ENCODE measurements around the gene NMT2. TPM values are rescaled to one million over a fixed set of nuclear protein-coding genes. Genes with fewer than 3 reads are reported as not detected.

The NMT2 gene
- total and polyA plus RNA-seq, 4 donors: 9.6 to 19.1 (median 17.0) TPM

- Histone ChIP-seq H3K4me3 (ENCODE audit: low read depth in 1 of 3, low read length in 3 of 3) (no peak overlapping the region), H3K9ac (ENCODE audit: low read depth in 1 of 2, low read length in 2 of 2) (no peak overlapping the region), H3K27ac (ENCODE audit: low read depth in 1 of 2, low read length in 2 of 2) (no peak overlapping the region), H3K4me1 (ENCODE audit: control insufficient read depth in 4 of 4, insufficient read depth in 4 of 4, low read length in 3 of 4) (no peaks in the 10 kb centered on the region), H3K9me3 (ENCODE audit: control insufficient read depth in 4 of 4, low read length in 3 of 4) (no peaks in the 10 kb centered on the region), H3K36me3 (ENCODE audit: control insufficient read depth in 4 of 4, insufficient read depth in 3 of 4, low read depth in 1 of 4, low read length in 3 of 4) (peaks cover 7 to 21% (median 15%) of the 10 kb centered on the region in 4 donors), H3K27me3 (ENCODE audit: control insufficient read depth in 4 of 4, insufficient read depth in 4 of 4, low read length in 3 of 4) (no peaks in the 10 kb centered on the region)
- no peak for DNase-seq (ENCODE audit: low spot score)
- WGBS: 95% methylated on average over 9 of the region's 9 CpGs
- TF ChIP-seq YY1 (IDR thresholded peaks at IDR 0.05) (no peak), HNF4G (IDR thresholded peaks at IDR 0.05) (no peak)
These were observed 45.9 kb downstream of the NMT2 start for GRCh38 chr10:15122477-15123030.

GRCh38 chr10:15121707-15122106 is 46.8 kb downstream of the NMT2 start:
- DNase-seq (ENCODE audit: low spot score): no peak
- Histone ChIP-seq H3K4me3 (ENCODE audit: low read depth in 1 of 3, low read length in 3 of 3) (no peak overlapping the region), H3K36me3 (ENCODE audit: control insufficient read depth in 4 of 4, insufficient read depth in 3 of 4, low read depth in 1 of 4, low read length in 3 of 4) (peaks cover 7 to 25% (median 15%) of the 10 kb centered on the region in 4 donors), H3K27ac (ENCODE audit: low read depth in 1 of 2, low read length in 2 of 2) (no peak overlapping the region), H3K9me3 (ENCODE audit: control insufficient read depth in 4 of 4, low read length in 3 of 4) (no peaks in the 10 kb centered on the region), H3K4me1 (ENCODE audit: control insufficient read depth in 4 of 4, insufficient read depth in 4 of 4, low read length in 3 of 4) (no peaks in the 10 kb centered on the region), H3K9ac (ENCODE audit: low read depth in 1 of 2, low read length in 2 of 2) (no peak overlapping the region), H3K27me3 (ENCODE audit: control insufficient read depth in 4 of 4, insufficient read depth in 4 of 4, low read length in 3 of 4) (no peaks in the 10 kb centered on the region)
- WGBS: 100% methylated on average over 1 of the region's 1 CpG
- TF ChIP-seq RAD21 (IDR thresholded peaks at IDR 0.05) (no peak), CTCF (IDR thresholded peaks at IDR 0.05; ENCODE audit: low read depth, low read length, missing input control) (no peak), FOXA1 (IDR thresholded peaks at IDR 0.05) (no peak), FOXA2 (IDR thresholded peaks at IDR 0.05) (no peak), NR2F2 (IDR thresholded peaks at IDR 0.05) (no peak), SP1 (IDR thresholded peaks at IDR 0.05) (no peak)

GRCh38 chr10:15120523-15120922 is 48.0 kb downstream of the NMT2 start:
- DNase-seq (ENCODE audit: low spot score): no peak
- WGBS: 98% methylated on average over 5 of the region's 5 CpGs
- no peak overlapping the region for H3K4me3 ChIP-seq (ENCODE audit: low read depth in 1 of 3, low read length in 3 of 3)
- H3K27me3 ChIP-seq (ENCODE audit: control insufficient read depth in 4 of 4, insufficient read depth in 4 of 4, low read length in 3 of 4): no peaks in the 10 kb centered on the region
- no peaks in the 10 kb centered on the region for H3K9me3 ChIP-seq (ENCODE audit: control insufficient read depth in 4 of 4, low read length in 3 of 4)
- H3K36me3 ChIP-seq (ENCODE audit: control insufficient read depth in 4 of 4, insufficient read depth in 3 of 4, low read depth in 1 of 4, low read length in 3 of 4): peaks cover 7 to 25% (median 18%) of the 10 kb centered on the region in 4 donors
- TF ChIP-seq TAF1 (conservative IDR thresholded peaks at IDR 0.05) (no peak), EGR1 (IDR thresholded peaks at IDR 0.05; ENCODE audit: low read depth in 2 of 2) (no peak)
- no peak overlapping the region for H3K9ac ChIP-seq (ENCODE audit: low read depth in 1 of 2, low read length in 2 of 2)
- no peak overlapping the region for H3K27ac ChIP-seq (ENCODE audit: low read depth in 1 of 2, low read length in 2 of 2)
- H3K4me1 ChIP-seq (ENCODE audit: control insufficient read depth in 4 of 4, insufficient read depth in 4 of 4, low read length in 3 of 4): no peaks in the 10 kb centered on the region

GRCh38 chr10:15118615-15119014 is 49.9 kb downstream of the NMT2 start:
- Histone ChIP-seq H3K9me3 (ENCODE audit: control insufficient read depth in 4 of 4, low read length in 3 of 4) (no peaks in the 10 kb centered on the region), H3K9ac (ENCODE audit: low read depth in 1 of 2, low read length in 2 of 2) (no peak overlapping the region), H3K4me1 (ENCODE audit: control insufficient read depth in 4 of 4, insufficient read depth in 4 of 4, low read length in 3 of 4) (no peaks in the 10 kb centered on the region), H3K27me3 (ENCODE audit: control insufficient read depth in 4 of 4, insufficient read depth in 4 of 4, low read length in 3 of 4) (no peaks in the 10 kb centered on the region), H3K36me3 (ENCODE audit: control insufficient read depth in 4 of 4, insufficient read depth in 3 of 4, low read depth in 1 of 4, low read length in 3 of 4) (peaks cover 8 to 25% (median 14%) of the 10 kb centered on the region in 4 donors), H3K4me3 (ENCODE audit: low read depth in 1 of 3, low read length in 3 of 3) (no peak overlapping the region), H3K27ac (ENCODE audit: low read depth in 1 of 2, low read length in 2 of 2) (no peak overlapping the region)
- WGBS: 86% methylated on average over 1 of the region's 1 CpG
- TF ChIP-seq SP1 (IDR thresholded peaks at IDR 0.05): no peak
- TF ChIP-seq RAD21 (IDR thresholded peaks at IDR 0.05): no peak
- TF ChIP-seq HNF4G (IDR thresholded peaks at IDR 0.05): no peak
- TF ChIP-seq FOXA2 (IDR thresholded peaks at IDR 0.05): no peak
- TF ChIP-seq GABPA (IDR thresholded peaks at IDR 0.05 in 1 of 2, conservative IDR thresholded peaks at IDR 0.05 in 1 of 2): no peak
- no peak for TF ChIP-seq CTCF (IDR thresholded peaks at IDR 0.05; ENCODE audit: low read depth, low read length, missing input control)
- DNase-seq (ENCODE audit: low spot score): no peak
